Neural crest cell (in vitro differentiated cells): ENCODE measurements around the gene MINPP1. TPM values are rescaled to one million over a fixed set of nuclear protein-coding genes. Genes with fewer than 3 reads are reported as not detected.

Source experiments
- DNase-seq: peaks from one replicate; pipeline ENCODE4 v3.0.0; 2021; ENCODE audit warnings: low read depth, mixed read lengths, low spot score
- H3K27ac Mint-ChIP-seq: one replicate; pipeline ENCODE4 v1.8.0; 2021; ENCODE audit warnings: mild to moderate bottlenecking, mixed read lengths; ENCODE audit not compliant: unreplicated experiment
- H3K27me3 Mint-ChIP-seq: 2 replicates; pipeline ENCODE4 v1.8.0; 2021; ENCODE audit warnings: low read depth, mild to moderate bottlenecking, mixed read lengths
- H3K36me3 Mint-ChIP-seq: 2 replicates; pipeline ENCODE4 v1.8.0; 2021; ENCODE audit warnings: low read depth, mild to moderate bottlenecking, mixed read lengths
- H3K4me1 Mint-ChIP-seq: 2 replicates; pipeline ENCODE4 v1.8.0; 2021; ENCODE audit warnings: mixed read lengths
- H3K4me3 Mint-ChIP-seq: one replicate; pipeline ENCODE4 v1.8.0; 2021; ENCODE audit warnings: mild to moderate bottlenecking, mixed read lengths
- H3K9me3 Mint-ChIP-seq: 2 replicates; pipeline ENCODE4 v1.8.0; 2021; ENCODE audit warnings: mixed read lengths
- CTCF ChIP-seq: fragments of 200-600 bp; sonication (generic); conservative IDR thresholded peaks from 2 replicates; pipeline ENCODE4 v1.5.0; 2021; ENCODE audit warnings: antibody characterized with exemption, mild to moderate bottlenecking
- total RNA-seq: library from RNA; stranded (reverse); gene quantifications from 2 replicates; pipeline ENCODE4 v1.2.1, GENCODE V29; 2021

Gene MINPP1
- total RNA-seq, 1 donor from 2014 or later = 23.9 TPM

GRCh38 chr10:87518937-87519336 lies 14.2 kb downstream of the MINPP1 start:
- H3K36me3 Mint-ChIP-seq = peaks cover 26% of the 10 kb centered on the region
- H3K4me3 Mint-ChIP-seq = no peak overlapping the region
- no peak for TF ChIP-seq CTCF
- peaks cover 4% of the 10 kb centered on the region for H3K4me1 Mint-ChIP-seq
- H3K27me3 Mint-ChIP-seq = no peaks in the 10 kb centered on the region
- peaks cover 2% of the 10 kb centered on the region for H3K9me3 Mint-ChIP-seq
- no peak for DNase-seq
- no peak overlapping the region for H3K27ac Mint-ChIP-seq

DNA sequence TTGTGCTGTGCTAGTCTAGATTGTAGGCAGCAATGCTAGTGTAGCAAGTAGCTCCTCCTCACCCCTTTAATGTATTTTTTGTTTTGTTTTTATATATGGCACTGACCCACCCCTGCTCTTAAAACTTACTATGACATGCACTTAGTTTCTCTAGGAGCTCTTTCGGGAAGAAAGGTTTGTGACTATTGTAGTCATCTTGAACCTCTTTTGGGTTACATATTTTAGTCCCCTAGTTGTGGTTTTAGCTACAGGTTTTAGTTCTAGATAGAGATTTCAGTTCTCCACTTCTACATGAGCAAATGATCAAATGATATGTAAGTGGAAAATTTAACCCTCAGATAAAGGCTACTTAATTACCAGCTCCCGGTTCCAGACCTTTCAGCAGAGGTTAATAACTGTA lies 14.9 kb downstream of the MINPP1 start:
- DNase-seq = no peak
- Mint-ChIP-seq H3K4me1 (peaks cover 4% of the 10 kb centered on the region), H3K4me3 (no peak overlapping the region), H3K27me3 (no peaks in the 10 kb centered on the region), H3K27ac (no peak overlapping the region), H3K9me3 (peaks cover 2% of the 10 kb centered on the region), H3K36me3 (peaks cover 30% of the 10 kb centered on the region)
- no peak for TF ChIP-seq CTCF

- H3K4me3 Mint-ChIP-seq = no peak overlapping the region
- peaks cover 4% of the 10 kb centered on the region for H3K4me1 Mint-ChIP-seq
- peaks cover 52% of the 10 kb centered on the region for H3K36me3 Mint-ChIP-seq
- no peaks in the 10 kb centered on the region for H3K27me3 Mint-ChIP-seq
- DNase-seq = no peak
- peaks cover 6% of the 10 kb centered on the region for H3K9me3 Mint-ChIP-seq
- H3K27ac Mint-ChIP-seq = no peak overlapping the region
- no peak for TF ChIP-seq CTCF
Measured at GRCh38 chr10:87523731-87524130, 19.0 kb downstream of the MINPP1 start.

DNA sequence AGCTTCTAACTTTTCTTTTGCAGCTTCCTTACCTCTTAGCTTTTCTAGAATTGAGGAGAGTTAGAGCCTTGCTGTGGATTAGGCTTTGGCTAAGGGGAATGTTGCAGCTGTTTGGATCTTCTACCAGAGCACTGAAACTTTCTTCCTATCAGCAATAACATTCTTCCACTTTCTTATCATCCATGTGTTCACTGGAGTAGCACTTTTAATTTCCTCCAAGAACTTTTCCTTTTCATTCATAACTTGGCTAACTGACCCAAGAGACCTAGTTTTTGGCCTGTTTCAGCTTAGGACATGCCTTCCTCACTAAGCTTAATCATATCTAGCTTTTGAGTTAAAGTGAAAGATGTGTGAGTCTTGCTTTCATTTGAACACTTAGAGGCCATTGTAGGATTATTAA lies 19.6 kb downstream of the MINPP1 start:
- Mint-ChIP-seq H3K27me3 (no peaks in the 10 kb centered on the region), H3K4me3 (no peak overlapping the region), H3K27ac (no peak overlapping the region), H3K4me1 (peaks cover 4% of the 10 kb centered on the region), H3K9me3 (peaks cover 9% of the 10 kb centered on the region), H3K36me3 (peaks cover 57% of the 10 kb centered on the region)
- TF ChIP-seq CTCF = no peak
- DNase-seq = no peak

DNA sequence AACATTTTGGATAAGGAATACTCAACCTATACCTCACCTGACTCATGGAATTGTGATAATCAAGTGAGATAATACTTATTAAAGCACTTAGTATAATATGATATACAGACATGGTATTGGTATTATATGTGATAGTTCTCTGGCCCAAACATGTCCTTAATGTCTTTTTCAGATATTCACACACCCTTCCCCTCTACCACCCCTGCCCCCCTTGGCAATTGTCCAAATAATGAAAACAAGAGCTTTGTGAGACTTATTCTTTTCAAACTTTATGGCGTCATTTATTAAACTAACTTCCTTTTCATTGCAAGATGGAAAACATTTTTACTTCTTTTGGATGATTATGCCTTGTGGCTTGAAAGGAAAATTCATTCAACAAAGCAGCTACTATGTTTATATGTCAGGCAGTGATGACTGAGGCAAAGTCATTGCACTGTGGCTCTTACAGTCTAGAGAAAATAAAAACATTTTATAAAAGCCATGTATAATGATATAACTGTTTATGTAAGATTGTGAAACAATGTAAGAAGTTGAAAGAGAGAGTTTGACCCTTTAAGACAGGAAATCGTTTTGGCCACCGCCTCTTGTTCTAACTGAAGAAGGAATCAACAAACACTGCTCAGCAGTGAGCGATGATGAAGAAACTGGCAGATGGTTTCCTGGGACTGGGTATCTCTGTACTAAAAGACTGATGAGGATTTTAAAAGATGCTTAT lies 27.4 kb downstream of the MINPP1 start:
- H3K27ac Mint-ChIP-seq = no peak overlapping the region
- H3K36me3 Mint-ChIP-seq = peaks cover 42% of the 10 kb centered on the region
- no peaks in the 10 kb centered on the region for H3K4me1 Mint-ChIP-seq
- no peak overlapping the region for H3K4me3 Mint-ChIP-seq
- no peaks in the 10 kb centered on the region for H3K27me3 Mint-ChIP-seq
- H3K9me3 Mint-ChIP-seq = peaks cover 7% of the 10 kb centered on the region
- no peak for TF ChIP-seq CTCF
- DNase-seq = no peak
